Peyer's patch (tissue), 4 donors: Measurements from ENCODE around the gene TRIM52. TPM values are rescaled to one million over a fixed set of nuclear protein-coding genes. Genes with fewer than 3 reads are reported as not detected.
A peak's percentile ranks its signal among the peaks of the same experiment; 100 is the strongest.

Source experiments
- DNase-seq, 3 donors: peaks; one replicate each; pipeline ENCODE4 v3.0.0-alpha.2; 2017 to 2019
- H3K27ac ChIP-seq, 4 donors: fragments of 200-600 bp; sonication (generic); one replicate each; pipeline ENCODE4 v1.5.1; 2016 to 2019
- H3K27me3 ChIP-seq, 2 donors: fragments of 200-600 bp; sonication (generic); one replicate each; pipeline ENCODE4 v1.5.1; 2019
- H3K36me3 ChIP-seq, 3 donors: fragments of 200-600 bp; sonication (generic); one replicate each; pipeline ENCODE4 v1.5.1; 2016 to 2019
- H3K4me1 ChIP-seq, 4 donors: fragments of 200-600 bp; sonication (generic); one replicate each; pipeline ENCODE4 v1.5.1; 2016 to 2019
- H3K4me3 ChIP-seq, 4 donors: fragments of 200-600 bp; sonication (generic); 1 replicate in 3 of 4; 2 replicates in 1 of 4; pipeline ENCODE4 v1.5.1; 2016 to 2019; ENCODE audit warnings: mild to moderate bottlenecking in 1 of 4
- H3K9me3 ChIP-seq, 4 donors: fragments of 200-600 bp; sonication (generic); one replicate each; pipeline ENCODE4 v1.5.1; 2016 to 2019; ENCODE audit warnings: mild to moderate bottlenecking in 1 of 4
- CTCF ChIP-seq, 6 experiments: fragments of 450-650 bp in 4 of 6; fragments of 200-600 bp in 2 of 6; sonication (generic) in 1 of 6; IDR thresholded peaks; one replicate each; pipeline ENCODE4 v1.5.1; 2017 to 2019; ENCODE audit warnings: antibody characterized with exemption in 6 of 6, mild to moderate bottlenecking in 3 of 6, moderate library complexity in 1 of 6
- POLR2A ChIP-seq, 2 donors: fragments of 450-650 bp; IDR thresholded peaks; one replicate each; pipeline ENCODE4 v1.5.1; 2017; ENCODE audit warnings: antibody characterized with exemption in 2 of 2, mild to moderate bottlenecking in 2 of 2, moderate library complexity in 2 of 2
- total RNA-seq, 4 donors: library from RNA; depleted of rRNA; stranded (reverse); fragments of >200 nt; gene quantifications; one replicate each; pipeline ENCODE4 v1.1.0, GENCODE V29; 2016

Gene TRIM52
- total RNA-seq, 4 donors from 2014 or later: 15.6 to 23.1 (median 20.3) TPM

GRCh38 chr5:181265092-181265671, 4.2 kb upstream of the TRIM52 start:
- TF ChIP-seq CTCF (IDR thresholded peaks at IDR 0.05) (no peak), POLR2A (IDR thresholded peaks at IDR 0.05) (no peak)
- no peak overlapping the region for H3K27ac ChIP-seq
- no peaks in the 10 kb centered on the region for H3K27me3 ChIP-seq

GRCh38 chr5:181263633-181264032, 2.7 kb upstream of the TRIM52 start:
- TF ChIP-seq CTCF (IDR thresholded peaks at IDR 0.05) (no peak), POLR2A (IDR thresholded peaks at IDR 0.05) (no peak)
- Histone ChIP-seq H3K4me3 (no peak overlapping the region), H3K27ac (no peak overlapping the region), H3K4me1 (peaks cover 0 to 16% (median 11%) of the 10 kb centered on the region in 4 donors), H3K36me3 (peaks cover 0 to 13% (median 0%) of the 10 kb centered on the region in 3 donors), H3K27me3 (no peaks in the 10 kb centered on the region), H3K9me3 (no peaks in the 10 kb centered on the region)
- DNase-seq: no peak

More at GRCh38 chr5:181265092-181265671, 4.2 kb upstream of the TRIM52 start:
- Histone ChIP-seq H3K36me3 (peaks cover 0 to 13% (median 0%) of the 10 kb centered on the region in 3 donors), H3K9me3 (no peaks in the 10 kb centered on the region), H3K4me3 (no peak overlapping the region), H3K4me1 (peaks cover 0 to under 1% (median 0%) of the 10 kb centered on the region in 4 donors)
- no peak for DNase-seq

GRCh38 chr5:181261320-181262049, 542 bp upstream of the TRIM52 start:
- H3K36me3 ChIP-seq: peaks cover 0 to 19% (median 0%) of the 10 kb centered on the region in 3 donors
- peak overlapping the region; percentile 95 to 99 (median 98) for H3K27ac ChIP-seq
- TF ChIP-seq POLR2A (IDR thresholded peaks at IDR 0.05) (peak; percentile 76 to 78), CTCF (IDR thresholded peaks at IDR 0.05) (peak in 1 of 6 experiments; percentile 4)
- peak overlapping the region; percentile 56 to 93 (median 81) for H3K4me3 ChIP-seq
- H3K27me3 ChIP-seq: no peaks in the 10 kb centered on the region
- H3K9me3 ChIP-seq: no peaks in the 10 kb centered on the region
- peaks cover 0 to 29% (median 15%) of the 10 kb centered on the region in 4 donors for H3K4me1 ChIP-seq
- peak; percentile 84 to 93 (median 86) for DNase-seq

DNA sequence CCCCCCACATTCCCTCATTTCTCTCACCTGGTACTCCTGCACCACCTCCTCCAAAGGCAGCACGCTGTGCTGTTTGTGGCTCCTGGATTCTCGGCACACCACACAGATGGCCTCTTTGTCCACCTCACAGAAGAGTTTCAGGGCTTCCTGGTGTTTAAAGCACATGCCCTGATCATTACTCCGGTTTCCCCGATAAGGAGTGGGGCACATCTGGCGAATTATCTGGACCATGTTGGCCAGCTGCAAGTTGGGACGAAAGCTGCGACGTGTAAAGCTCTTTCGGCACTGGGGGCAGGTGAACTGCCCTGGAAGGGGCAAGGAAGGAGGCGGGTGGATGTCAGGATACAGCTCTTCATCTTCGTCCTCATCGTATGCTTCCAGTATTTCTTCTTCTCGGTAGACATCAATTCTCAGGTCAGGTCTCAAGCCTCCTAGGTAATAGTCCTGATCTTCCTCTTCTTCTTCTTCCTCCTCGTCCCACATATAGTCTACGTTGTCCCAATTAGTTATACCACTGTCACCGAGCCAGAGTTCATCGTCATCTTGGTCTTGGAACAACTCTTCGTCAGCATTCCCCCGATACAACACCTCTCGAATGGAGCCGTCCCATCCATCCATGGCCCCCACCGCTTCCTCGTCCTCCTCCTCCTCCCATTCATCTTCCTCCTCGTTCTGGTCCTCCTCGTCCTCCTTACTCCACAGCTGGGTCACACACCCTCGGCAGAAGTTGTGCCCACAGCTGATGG, 796 bp downstream of the TRIM52 start:
- Histone ChIP-seq H3K27ac (peak overlapping the region; percentile 95 to 99 (median 98)), H3K9me3 (no peaks in the 10 kb centered on the region), H3K27me3 (no peaks in the 10 kb centered on the region), H3K4me3 (peak overlapping the region; percentile 56 to 93 (median 81)), H3K4me1 (peaks cover 0 to 34% (median 15%) of the 10 kb centered on the region in 4 donors), H3K36me3 (peaks cover 0 to 26% (median 0%) of the 10 kb centered on the region in 3 donors)
- TF ChIP-seq POLR2A (IDR thresholded peaks at IDR 0.05) (no peak), CTCF (IDR thresholded peaks at IDR 0.05) (no peak)
- DNase-seq: no peak

- Histone ChIP-seq H3K4me3 (peak overlapping the region; percentile 56 to 93 (median 81)), H3K27ac (no peak overlapping the region), H3K4me1 (peaks cover 0 to 34% (median 15%) of the 10 kb centered on the region in 4 donors), H3K9me3 (no peaks in the 10 kb centered on the region), H3K27me3 (no peaks in the 10 kb centered on the region), H3K36me3 (peaks cover 0 to 26% (median 0%) of the 10 kb centered on the region in 3 donors)
- no peak for DNase-seq
- no peak for TF ChIP-seq CTCF (IDR thresholded peaks at IDR 0.05)
- no peak for TF ChIP-seq POLR2A (IDR thresholded peaks at IDR 0.05)
Observed at GRCh38 chr5:181259283-181259682, 1.7 kb downstream of the TRIM52 start.
